Measurements from ENCODE around the gene DNAH11.
"Not testable (repeated sequence)": the region's sequence is repeated elsewhere in the genome, so short reads cannot be mapped to it uniquely, and the experiment has no call there.

Gene DNAH11

DNA sequence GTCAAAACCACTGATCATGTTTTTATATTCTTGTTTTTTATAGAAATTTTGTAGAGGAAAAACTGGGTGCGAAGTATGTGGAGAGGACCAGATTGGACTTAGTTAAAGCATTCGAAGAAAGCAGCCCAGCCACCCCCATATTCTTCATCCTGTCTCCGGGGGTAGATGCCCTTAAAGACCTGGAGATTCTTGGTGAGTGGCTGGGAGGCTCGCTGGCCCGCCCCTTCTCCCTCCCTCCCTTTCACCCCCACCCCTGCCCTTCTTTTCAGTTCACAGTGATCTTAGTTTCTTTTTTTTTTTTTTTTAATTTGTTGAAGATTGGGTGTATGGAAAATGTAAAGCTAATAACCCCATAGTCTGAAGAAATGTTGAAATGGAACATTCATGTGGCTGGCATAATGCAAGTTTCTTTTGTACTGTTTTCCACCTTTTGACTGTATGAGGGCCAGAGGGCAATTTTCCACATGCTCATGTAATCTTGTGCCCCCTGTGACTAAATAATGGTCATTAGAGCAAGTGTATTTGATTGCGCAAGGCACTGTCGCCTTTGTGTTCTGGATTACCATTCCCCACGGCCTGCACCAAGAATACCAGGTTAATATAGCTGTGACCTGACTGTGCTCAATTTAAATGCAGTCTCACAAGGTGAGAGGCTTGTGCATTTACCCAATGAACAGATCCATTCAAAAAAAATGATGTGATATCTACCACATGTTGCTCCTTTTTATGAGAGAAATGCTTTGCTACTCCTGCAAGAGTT, 325.2 kb downstream of the DNAH11 start:
- no peak overlapping the region for H3K27ac ChIP-seq
- no peak for TF ChIP-seq ZFX (IDR thresholded peaks at IDR 0.05)
- TF ChIP-seq, protein P1, sequence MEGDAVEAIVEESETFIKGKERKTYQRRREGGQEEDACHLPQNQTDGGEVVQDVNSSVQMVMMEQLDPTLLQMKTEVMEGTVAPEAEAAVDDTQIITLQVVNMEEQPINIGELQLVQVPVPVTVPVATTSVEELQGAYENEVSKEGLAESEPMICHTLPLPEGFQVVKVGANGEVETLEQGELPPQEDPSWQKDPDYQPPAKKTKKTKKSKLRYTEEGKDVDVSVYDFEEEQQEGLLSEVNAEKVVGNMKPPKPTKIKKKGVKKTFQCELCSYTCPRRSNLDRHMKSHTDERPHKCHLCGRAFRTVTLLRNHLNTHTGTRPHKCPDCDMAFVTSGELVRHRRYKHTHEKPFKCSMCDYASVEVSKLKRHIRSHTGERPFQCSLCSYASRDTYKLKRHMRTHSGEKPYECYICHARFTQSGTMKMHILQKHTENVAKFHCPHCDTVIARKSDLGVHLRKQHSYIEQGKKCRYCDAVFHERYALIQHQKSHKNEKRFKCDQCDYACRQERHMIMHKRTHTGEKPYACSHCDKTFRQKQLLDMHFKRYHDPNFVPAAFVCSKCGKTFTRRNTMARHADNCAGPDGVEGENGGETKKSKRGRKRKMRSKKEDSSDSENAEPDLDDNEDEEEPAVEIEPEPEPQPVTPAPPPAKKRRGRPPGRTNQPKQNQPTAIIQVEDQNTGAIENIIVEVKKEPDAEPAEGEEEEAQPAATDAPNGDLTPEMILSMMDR (conservative IDR thresholded peaks at IDR 0.05), result no peak

DNA sequence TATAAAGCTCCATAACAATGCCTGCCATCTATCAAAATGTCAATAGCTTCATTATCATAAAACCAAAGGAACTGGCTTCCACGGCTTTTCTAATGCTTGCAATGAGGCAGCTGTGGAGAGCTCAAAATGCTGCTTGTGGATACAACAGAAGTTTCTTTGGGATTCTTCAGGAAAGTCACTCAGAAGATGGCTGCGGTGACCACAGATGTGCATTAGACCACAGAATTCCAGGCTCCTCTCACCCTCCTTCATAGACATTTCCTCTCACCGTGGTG, 325.7 kb downstream of the DNAH11 start:
- TF ChIP-seq, protein P1 (conservative IDR thresholded peaks at IDR 0.05), result no peak
- no peak for TF ChIP-seq ZFX (IDR thresholded peaks at IDR 0.05)
- H3K27ac ChIP-seq, result no peak overlapping the region

DNA sequence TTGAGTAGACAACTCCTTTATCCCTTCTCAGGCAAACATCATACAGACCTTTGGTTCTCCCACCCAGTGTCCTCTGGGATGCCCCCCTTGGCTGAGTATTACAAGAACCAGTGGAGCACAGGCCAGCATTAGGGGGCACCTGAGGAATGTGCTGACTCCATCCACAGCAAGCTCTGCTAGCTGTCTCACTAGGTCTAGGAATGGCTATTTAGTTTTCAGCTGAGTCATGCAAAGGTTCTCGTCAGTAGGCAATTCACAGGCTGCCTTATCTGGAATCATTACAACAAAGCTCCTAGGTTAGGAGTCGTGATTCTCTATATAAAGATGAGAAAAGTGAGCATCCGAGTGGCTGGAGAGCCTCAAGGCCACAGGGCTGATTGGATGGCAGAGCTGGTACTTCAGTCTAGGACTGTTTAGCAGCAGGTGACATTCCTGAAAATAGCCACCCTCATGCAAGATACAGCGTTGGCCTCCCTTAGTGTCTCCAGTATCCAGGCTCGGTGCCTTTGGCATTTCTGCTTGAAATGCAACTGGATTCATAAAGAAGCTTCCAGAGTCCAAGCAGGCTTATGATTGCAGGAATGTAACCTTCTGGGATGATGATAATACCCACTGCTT, 327.1 kb downstream of the DNAH11 start:
- H3K27ac ChIP-seq, result no peak overlapping the region
- TF ChIP-seq, protein P1 (conservative IDR thresholded peaks at IDR 0.05), result no peak
- no peak for TF ChIP-seq ZFX (IDR thresholded peaks at IDR 0.05)

DNA sequence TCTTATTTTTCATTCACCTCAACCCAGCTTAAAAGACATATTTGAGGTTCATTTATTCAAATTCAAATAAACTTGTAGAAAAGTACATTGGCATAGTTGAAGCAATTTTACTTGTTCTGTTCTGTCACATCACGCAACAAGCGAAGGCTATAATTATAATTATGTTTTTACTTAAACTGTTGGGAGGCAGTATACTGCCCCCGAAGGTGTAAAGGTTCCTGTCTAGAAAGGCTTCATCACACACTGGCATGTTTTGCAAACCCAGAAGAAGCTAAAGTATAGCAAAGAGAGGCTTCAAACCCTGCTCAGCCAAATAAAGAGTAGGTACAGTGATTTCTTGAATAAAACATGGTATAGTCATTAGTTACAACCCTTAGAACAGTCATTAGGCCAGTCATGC, 340.2 kb downstream of the DNAH11 start:
- no peak for TF ChIP-seq ZFX (IDR thresholded peaks at IDR 0.05)
- TF ChIP-seq, protein P1 (conservative IDR thresholded peaks at IDR 0.05), result peak; percentile 7; the same call in 1 of the 2 replicates

DNA sequence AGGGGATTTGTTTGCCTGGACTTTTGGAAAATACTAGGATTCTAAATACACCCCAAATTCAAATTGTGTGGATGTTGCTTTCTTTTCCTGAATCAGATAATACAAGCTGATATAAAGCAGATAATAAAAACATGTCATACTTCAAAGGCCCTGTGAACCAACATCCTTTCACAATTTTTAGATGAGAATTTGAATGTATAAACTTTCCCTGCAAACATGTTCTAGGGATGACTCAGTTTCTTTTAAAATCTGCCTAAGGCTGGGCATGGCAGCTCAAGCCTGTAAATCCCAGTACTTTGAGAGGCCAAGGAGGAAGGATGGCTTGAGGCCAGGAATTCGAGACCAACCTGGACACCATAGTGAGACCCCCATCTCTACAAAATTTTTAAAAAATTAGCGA, 340.7 kb downstream of the DNAH11 start:
- not testable (repeated sequence) for H3K27ac ChIP-seq

More for the DNA sequence above, 340.2 kb downstream of the DNAH11 start:
- H3K27ac ChIP-seq, result no peak overlapping the region

DNA sequence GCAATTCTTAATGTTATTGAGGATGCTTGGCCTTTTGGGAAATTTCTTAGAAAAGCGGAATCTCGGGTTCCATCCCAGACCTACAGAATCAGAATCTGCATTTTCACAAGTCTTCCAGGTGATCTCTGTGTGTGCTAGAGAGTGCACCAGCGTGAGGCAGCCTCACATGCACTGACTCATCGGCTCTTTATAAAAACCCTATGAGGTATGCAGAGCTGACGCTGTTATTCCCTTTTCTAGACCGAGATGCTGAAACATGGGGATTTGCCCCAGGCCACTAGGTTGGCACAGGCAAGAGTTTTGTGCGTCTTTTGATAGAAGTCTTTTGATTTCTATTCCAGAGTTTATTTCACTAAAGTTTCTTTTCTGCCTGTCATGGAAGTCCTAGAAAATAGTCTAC, 341.7 kb downstream of the DNAH11 start:
- no peak overlapping the region for H3K27ac ChIP-seq
- TF ChIP-seq ZFX (IDR thresholded peaks at IDR 0.05), result no peak
- TF ChIP-seq, protein P1 (conservative IDR thresholded peaks at IDR 0.05), result no peak

DNA sequence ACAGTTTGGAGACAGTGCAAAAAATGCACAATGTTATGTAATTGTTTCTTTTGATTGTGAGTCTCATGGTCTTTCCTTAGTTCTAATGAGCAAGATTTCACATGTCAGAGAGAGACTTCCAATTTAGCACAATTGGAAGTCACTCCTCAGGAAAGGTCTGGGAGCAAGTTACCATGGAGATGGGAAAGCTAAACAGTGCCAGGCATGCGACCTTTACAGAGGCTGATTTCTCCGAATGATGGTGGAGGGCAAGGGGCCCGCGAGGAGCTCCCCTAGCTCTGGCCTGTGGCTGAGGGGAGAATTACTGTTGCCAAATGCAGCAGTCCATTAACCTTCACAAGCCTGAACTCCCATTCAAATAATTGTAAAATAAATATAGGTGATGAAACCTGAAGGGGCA, 343.6 kb downstream of the DNAH11 start:
- TF ChIP-seq, protein P1 (conservative IDR thresholded peaks at IDR 0.05), result no peak
- TF ChIP-seq ZFX (IDR thresholded peaks at IDR 0.05), result no peak

DNA sequence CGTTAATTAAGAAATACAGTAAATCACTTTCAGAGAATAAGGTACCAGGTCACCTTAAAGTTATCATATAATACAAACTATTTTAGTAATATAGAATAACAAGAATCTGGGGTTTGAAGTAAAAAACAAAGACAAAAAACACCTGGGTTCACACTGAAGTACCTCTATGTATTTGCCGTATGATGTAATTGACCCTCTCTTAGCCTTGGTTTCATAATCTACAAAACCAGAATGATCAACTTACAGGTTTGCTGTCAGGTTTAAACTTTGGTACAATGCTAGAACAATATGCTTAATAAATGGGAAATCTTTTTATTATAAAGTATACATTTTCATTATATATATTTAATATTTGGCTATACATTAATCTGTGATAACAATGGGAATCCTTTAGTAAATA, 344.5 kb downstream of the DNAH11 start:
- no peak for TF ChIP-seq ZFX (IDR thresholded peaks at IDR 0.05)
- TF ChIP-seq, protein P1 (conservative IDR thresholded peaks at IDR 0.05), result no peak
- H3K27ac ChIP-seq, result no peak overlapping the region

More for the DNA sequence above, 343.6 kb downstream of the DNAH11 start:
- no peak overlapping the region for H3K27ac ChIP-seq

Data from C4-2B (cell line).